Anterior cingulate cortex (tissue), 58 donors: ENCODE measurements around the gene CPLX4.
A peak's percentile ranks its signal among the peaks of the same experiment; 100 is the strongest.

Experiments
- DNase-seq, 58 donors: peaks; one replicate each; lab custom pipeline; 2025; lab: John Stamatoyannopoulos, UW

The CPLX4 gene

GRCh38 chr18:59308248-59308937, 10.1 kb downstream of the CPLX4 start:
- peak in 48 of 58 donors; percentile 3 to 67 (median 28) for DNase-seq

GRCh38 chr18:59306640-59307039, 11.8 kb downstream of the CPLX4 start:
- no peak for DNase-seq

- DNase-seq, result no peak
Measured at GRCh38 chr18:59305295-59305694, 13.2 kb downstream of the CPLX4 start.

GRCh38 chr18:59303656-59304195, 14.7 kb downstream of the CPLX4 start:
- DNase-seq, result no peak

GRCh38 chr18:59303006-59303405, 15.4 kb downstream of the CPLX4 start:
- no peak for DNase-seq

- no peak for DNase-seq
Measured at GRCh38 chr18:59301929-59302328, 16.5 kb downstream of the CPLX4 start.

GRCh38 chr18:59300676-59301285, 17.7 kb downstream of the CPLX4 start:
- DNase-seq, result no peak

GRCh38 chr18:59298871-59299270, 19.6 kb downstream of the CPLX4 start:
- no peak for DNase-seq

- no peak for DNase-seq
Measured at GRCh38 chr18:59293317-59293716, 25.1 kb downstream of the CPLX4 start.

- no peak for DNase-seq
Measured at GRCh38 chr18:59286341-59286740, 32.1 kb downstream of the CPLX4 start.

GRCh38 chr18:59282341-59282740, 36.1 kb downstream of the CPLX4 start:
- no peak for DNase-seq

- no peak for DNase-seq
Measured at GRCh38 chr18:59279722-59280121, 38.7 kb downstream of the CPLX4 start.

GRCh38 chr18:59279193-59279592, 39.3 kb downstream of the CPLX4 start:
- DNase-seq, result no peak

GRCh38 chr18:59278793-59279192, 39.7 kb downstream of the CPLX4 start:
- DNase-seq, result no peak

- no peak for DNase-seq
Measured at GRCh38 chr18:59276047-59276446, 42.4 kb downstream of the CPLX4 start.

- DNase-seq, result no peak
Measured at GRCh38 chr18:59275406-59275949, 43.0 kb downstream of the CPLX4 start.

- no peak for DNase-seq
Measured at GRCh38 chr18:59274533-59274928, 43.9 kb downstream of the CPLX4 start.

- no peak for DNase-seq
Measured at GRCh38 chr18:59273759-59274532, 44.5 kb downstream of the CPLX4 start.

GRCh38 chr18:59272891-59273758, 45.3 kb downstream of the CPLX4 start, which contains the start of gene RAX:
RAX (minus strand) TSS chr18:59273454; CDS start chr18:59273206, 248 bp downstream.
- DNase-seq, result no peak
